HG02588 (cell line): ENCODE data around the gene ATP6V1A.

Experiments used
- ATAC-seq: cut with Tn5 transposase; IDR thresholded peaks from one replicate; pipeline ENCODE4 v1.9.1; 2021; ENCODE audit warnings: mild to moderate bottlenecking, moderate library complexity; ENCODE audit not compliant: unreplicated experiment

ATP6V1A gene

DNA sequence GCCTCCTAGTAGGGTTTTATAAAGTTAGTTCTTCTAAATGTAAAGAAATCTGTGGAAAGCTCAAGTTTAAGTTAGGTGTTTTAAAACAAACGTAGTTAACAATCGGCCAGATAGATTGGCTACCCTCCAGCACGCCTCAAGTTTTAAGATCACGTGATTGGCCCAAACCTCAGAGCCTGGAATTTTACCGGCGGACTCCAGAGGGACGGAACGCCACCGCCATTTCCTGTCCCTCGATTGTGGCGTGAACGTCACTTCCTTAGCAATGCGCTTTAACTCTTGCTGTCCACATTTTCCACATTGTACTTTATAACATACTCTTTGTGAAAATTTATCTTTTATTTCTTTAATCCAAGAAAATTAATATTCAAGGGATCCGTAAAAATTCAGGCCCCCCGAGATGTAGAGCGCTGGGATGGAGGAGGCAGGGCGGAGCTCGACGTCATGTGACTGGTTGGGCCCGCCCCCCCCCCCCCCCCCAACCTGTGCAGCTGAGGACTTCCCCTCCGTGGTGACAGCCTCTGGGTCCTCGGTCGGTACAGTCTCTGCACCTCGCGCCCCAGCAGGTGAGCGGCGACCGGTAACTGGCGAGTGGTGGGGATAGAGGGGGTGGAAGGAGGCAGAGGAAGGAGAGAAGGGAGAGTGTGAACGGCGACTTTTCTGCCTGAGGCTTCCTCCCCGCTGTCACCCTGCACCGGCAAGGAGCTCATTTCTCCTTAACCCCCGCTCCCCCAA is at the start of gene ATP6V1A:
TSS of gene ATP6V1A (plus strand) at position 488 of the 735 bp plus-strand sequence. CDS start 31,719 bp downstream, outside the sequence.
- ATAC-seq, result peak; percentile 34

DNA sequence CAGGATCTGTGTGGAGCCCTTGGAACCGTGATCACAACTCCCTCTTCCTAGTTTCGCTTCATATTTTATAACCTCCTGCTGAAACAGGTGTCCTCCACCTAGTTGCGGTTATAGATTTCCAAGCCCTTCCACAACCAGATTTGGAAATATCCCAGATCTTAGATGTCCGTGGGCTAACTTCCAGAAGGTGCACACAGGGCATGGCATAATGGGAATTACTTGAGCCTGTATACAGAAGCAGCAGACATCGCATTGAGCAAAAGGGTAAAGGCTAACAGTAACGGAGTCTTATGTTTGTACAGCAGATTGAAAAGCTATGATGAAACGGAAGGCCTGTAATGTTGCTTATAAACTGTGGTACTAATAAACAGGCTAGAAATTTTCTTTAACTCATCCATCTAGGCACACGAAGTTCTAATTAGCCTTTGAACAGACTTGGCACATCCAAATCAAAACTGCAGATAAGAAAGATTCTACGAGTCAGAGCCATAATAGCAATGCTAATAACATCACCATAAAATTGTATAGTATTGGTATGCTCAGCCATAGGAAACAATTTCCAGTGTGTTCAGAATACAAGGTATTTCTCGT is 49.2 kb upstream of the ATP6V1A start:
- ATAC-seq, result no peak

DNA sequence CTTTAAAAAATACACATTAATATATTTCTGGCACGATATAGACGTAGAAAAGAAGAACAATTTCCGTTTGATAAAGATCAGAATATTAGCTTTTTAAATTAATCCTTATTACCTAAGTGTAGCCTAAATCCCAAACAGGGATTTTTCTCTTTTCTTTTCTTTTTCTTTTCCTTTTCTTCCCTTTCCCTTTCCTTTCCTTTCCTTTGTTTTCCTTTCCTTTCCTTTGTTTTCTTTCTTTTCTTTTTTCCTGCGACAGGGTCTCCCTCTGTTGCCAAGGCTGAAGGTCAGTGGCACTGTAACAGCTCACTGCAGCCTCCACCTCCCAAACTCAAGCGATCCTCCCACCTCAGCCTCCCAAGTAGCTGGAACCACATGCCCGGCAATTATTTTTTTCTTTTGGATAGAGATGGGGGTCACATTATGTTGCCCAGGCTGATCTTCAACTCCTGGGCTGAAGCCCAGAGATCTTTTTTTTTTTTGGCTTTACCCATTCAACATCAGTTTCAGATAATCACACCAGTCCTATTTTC is 48.6 kb upstream of the ATP6V1A start:
- no peak for ATAC-seq

DNA sequence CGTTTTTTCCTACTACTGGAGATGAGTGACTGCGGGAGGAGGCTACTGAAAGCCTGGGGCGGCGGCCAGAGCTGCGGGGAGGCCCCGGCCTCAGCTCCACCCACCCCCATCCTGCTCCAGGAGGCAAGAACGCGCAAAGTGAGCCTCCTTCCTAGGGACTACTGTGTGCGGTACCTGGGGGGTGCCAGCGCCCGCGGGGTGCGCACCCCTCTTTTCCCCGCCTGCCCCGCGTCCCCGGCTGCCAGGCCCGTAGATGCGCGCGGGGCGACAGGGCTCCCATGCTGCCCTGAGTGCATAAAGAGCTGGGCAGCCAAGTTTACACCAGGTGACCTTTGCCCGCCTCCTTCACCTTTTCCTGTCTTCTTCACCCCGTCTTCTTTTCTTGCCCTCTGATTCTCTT is 47.9 kb upstream of the ATP6V1A start:
- no peak for ATAC-seq

DNA sequence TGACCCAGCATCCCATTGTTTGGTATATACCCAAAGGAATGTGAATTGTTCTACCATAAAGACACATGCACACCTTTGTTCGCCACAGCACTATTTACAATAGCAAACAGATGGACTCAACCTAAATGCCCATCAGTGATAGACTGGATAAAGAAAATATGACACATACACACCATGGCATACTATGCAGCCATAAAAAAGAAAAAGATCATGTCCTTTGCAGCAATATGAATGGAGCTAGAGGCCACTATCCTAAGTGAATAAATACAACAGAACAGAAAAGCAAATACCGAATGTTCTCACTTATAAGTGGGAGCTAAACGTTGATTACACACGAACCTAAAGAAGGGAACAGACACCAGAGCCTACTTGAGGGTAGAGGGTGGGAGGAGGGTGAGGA is 39.0 kb upstream of the ATP6V1A start:
- ATAC-seq, result no peak

DNA sequence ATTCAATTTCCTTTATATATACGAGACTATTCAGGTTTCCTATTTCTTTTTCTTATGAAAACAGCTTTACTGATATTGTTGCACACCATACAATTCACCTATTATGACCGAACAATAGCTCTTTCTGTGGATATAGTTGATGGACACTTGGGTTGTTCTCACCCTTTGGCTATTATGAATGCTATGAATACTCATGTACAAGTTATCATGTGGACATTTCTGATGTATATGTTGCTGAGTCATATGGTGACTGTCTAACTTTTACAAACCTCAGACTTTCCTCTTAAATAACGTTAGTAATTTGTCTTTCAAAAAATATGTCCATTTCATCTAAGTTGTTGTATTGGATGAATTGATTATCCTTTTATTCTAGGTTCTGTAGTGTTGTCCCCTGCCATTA is 34.7 kb upstream of the ATP6V1A start:
- ATAC-seq, result no peak

DNA sequence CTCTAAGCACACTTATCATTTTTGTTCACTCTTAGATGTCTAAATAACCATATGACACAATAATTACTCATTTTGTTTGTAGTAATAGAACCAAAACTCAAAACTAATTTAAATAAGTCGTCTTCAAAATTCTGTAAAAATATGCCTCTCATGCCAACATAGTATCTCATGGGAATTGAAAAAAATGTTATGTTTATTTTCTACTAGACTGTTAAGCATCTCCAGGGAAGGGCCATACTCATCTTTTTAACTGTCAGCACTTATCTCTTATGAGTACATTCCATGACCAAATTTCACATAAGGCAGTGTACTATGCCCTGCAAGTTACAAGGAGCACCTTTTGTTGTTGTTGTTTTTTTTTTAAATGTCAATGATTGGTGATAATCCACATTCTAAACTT is 32.1 kb upstream of the ATP6V1A start:
- no peak for ATAC-seq

DNA sequence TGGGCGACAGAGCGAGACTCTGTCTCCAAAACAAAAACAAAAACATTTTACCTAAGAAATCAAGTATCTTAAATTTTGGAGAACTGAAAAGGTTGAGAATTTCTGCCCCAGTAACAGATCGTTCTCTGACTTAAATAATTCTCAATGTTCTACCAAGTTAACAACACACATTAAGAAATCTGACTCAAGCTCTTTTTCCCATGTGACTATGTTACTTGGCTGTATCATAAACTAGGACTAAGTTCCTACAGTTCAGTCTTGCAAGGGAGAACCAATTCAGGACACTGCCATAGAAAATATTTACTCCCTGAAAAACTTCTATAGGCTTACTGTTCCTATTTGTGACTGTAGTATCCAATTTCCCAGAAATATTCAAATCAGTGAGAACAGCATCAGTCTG is 29.5 kb upstream of the ATP6V1A start:
- ATAC-seq, result no peak

DNA sequence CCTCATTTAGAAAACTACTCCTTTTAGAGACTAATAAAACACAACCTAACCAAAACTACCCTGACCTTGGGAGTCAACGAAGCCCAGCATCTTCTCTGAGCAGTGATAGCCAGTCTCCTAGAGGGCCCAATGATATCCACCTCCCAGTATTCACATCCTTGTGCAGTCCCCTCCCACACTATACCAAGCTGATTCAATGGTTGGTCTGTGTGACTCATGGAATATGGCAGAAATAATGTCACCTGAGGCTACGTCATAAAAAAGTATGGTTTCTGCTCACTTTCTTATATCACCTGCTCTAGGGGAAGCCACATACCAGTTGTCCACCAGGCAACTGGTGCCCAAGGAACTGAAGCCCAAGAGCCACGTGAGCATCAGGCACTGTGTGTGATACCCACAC is 29.0 kb upstream of the ATP6V1A start:
- no peak for ATAC-seq

DNA sequence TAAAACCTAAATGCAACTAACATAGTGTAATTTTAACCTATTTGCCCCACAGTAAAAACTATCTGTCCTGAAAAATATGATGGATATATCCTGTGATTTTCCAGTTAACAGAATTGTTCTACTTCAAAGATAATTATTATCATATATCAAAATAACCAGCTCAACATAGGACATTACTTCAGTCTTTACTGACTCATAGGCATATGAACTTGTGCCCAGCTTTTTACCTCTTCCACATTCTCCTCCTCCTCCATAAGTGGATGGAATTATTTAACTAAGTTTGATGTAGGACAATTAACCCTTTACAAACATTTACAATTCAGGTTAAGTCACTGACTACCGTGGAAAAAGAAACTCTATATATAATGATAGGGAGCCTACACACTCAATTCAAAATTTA is 27.5 kb upstream of the ATP6V1A start:
- no peak for ATAC-seq

DNA sequence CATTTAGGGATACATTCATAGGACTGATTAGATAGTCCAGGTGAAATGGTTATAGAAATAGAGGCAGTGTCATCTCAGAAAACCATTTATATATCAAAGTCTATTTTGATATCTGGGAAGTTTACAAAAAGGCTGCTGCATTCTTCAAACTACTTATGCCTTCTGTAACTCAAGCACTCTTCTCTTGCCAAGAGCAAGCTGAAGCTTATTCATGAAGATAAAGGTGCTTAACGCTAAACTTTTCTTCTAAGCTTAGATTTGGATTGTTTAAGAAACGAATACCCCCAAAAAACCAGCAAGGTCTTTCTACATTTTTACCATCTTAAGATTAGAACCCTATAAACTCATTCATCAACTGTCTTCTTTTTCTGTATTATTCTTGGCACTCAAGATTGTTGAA is 27.1 kb upstream of the ATP6V1A start:
- no peak for ATAC-seq

DNA sequence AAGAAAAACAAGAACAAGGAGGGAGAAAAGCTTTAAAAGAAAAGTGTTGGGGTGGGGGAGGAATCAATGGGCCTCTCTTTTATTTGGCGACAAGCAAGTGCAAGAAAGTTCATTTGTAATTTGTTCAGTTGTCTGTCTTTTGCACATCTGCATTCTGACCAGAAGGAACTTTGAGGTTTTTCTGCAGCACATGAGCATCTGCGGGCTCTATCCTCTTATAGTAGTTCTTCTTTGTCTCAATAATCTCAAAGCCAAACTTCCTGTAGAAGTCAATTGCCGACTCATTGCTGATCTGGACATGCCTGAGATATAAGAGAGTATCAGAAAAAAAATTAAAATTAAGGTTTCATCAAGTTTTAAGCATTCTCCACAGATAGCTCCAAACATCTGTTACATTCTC is 25.2 kb upstream of the ATP6V1A start:
- no peak for ATAC-seq

DNA sequence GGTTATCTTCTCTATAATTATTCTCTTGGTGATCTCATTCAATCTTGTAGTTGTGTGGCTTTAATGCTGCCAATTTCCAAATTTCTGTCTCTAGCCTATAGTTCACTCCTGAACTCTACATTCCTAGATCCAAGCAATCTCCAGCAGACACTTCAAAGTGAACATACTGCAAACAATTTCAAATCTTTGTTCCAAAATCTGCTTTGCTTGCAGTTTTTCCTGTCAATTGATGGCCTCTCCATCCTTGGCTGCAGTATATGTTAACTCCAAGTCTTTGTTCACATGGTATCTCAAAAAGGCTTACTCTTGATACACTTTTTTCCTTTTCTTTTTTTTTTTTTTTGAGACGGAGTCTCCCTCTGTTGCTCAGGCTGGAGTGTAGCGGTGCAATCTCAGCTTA is 18.2 kb upstream of the ATP6V1A start:
- no peak for ATAC-seq

DNA sequence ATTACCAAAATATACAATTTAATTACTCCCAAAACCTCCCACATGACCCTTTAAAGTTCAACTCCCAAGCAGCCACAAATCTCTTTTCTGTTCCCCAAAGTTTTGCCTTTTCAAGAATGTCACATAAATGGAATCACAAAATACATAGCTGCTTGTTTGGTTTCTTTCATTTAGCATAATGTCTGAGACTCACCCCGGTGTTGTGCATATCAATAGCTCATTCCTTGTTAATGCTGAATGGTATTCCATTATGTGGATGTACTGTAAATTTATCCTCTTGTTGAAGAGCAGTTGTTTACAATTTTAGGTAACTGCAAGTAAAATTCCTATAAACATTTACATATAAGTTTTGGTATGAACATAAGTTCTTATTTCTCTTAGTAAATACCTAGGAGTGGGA is 16.3 kb upstream of the ATP6V1A start:
- no peak for ATAC-seq

DNA sequence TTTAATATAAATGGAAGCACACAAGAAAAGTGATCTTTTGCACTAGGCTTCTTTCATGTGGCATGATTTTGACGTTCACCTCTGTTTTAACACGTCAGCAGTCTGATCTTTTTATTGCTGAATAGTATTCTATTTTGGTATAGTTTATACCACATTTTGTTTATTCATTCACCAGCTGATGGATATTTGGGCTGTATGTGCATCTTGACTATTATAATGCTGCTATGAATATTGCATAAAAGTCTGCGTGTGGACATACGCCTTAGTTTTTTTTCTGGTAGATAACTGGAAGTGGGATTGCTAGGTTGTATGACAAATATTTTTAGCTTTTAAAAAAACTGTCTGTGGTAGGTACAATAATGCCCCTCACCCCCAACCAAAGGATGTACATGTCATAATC is 15.1 kb upstream of the ATP6V1A start:
- no peak for ATAC-seq

DNA sequence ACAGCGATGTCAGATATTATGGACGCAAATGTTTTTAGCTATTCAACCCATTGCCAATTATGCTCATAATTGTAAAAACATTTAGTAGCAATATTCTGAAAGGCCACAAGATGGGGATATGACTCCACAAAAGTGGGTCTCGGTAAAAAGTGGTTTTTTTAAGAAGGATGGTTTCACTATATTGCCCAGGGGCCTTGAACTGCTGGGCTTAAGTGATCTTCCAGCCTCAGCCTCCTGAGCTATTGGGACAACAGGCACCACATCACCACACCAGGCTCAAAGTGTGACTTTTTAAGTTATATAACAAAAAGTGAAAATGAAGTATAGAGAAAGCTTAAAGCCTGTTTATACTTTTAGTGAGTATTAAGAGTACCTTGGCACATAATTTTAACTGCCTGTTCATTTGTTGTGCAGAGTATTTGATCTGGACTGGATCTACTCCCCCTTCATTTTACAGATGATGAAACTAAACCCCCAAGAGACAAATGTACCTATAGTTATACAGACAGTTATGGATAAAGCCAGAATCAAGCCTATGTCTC is 10.2 kb upstream of the ATP6V1A start:
- ATAC-seq, result peak; percentile 70

DNA sequence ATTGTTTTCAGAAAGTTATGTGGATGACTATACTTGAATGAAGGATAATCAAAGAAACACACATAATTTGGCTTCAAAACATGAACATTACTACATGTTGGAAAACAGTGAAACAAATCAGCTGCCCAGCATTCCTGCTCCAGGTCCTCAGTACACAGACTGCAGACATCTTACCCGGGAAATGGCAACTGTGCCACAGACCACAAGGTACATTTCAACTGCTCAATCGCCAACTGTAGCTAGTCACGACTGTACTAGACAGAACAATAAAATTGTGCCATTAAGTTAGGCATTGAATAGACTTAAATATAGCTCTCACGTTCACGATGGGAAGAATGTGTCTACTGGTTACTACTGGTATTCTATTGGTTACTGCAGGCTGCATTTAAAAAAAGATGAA is 5.7 kb upstream of the ATP6V1A start:
- ATAC-seq, result no peak

DNA sequence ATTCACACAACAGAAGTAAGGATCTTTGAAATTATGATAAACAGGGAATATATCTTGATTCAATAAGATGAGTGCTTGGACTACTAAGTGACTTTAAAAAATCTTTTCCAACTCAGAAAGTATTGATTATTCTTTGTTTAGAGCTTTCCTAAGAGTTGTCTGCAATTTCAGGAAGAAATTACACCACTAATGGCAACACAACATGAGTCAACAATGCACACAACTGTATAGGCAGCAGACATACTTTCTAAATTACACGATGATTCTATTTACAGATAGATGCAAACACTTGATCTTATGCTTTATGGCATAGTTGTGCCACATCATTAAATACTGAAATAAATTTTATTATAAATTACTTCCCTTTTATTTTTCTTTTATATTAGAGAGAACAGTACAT is 5.2 kb upstream of the ATP6V1A start:
- no peak for ATAC-seq

DNA sequence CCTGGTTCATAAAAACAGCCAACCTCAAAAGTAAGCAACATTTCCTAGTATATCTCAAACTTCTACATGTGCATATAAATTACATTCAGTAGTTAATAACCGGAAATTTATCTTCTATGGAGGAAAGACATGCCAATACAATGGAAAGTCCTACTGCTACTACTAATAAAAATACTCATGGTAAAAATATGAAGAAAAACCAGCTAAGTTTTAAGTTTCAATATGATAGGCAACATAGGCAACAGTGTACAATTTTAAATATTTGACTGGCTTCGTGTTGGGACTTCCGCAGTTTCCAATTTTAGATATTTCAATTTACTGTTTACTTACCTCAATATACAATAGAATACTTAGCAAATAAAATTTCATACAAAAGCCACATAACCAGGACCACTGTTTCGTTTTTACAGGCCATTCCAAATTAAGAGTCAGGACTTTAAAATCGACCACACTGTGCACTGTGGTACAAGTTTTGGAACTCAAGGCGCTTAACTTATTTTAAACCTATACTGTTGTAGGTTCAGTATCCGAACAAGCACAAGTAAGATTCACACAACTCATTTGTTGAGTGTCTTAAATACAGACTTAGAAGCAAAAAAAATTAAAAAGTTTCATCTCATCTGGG is 3.7 kb upstream of the ATP6V1A start:
- no peak for ATAC-seq

DNA sequence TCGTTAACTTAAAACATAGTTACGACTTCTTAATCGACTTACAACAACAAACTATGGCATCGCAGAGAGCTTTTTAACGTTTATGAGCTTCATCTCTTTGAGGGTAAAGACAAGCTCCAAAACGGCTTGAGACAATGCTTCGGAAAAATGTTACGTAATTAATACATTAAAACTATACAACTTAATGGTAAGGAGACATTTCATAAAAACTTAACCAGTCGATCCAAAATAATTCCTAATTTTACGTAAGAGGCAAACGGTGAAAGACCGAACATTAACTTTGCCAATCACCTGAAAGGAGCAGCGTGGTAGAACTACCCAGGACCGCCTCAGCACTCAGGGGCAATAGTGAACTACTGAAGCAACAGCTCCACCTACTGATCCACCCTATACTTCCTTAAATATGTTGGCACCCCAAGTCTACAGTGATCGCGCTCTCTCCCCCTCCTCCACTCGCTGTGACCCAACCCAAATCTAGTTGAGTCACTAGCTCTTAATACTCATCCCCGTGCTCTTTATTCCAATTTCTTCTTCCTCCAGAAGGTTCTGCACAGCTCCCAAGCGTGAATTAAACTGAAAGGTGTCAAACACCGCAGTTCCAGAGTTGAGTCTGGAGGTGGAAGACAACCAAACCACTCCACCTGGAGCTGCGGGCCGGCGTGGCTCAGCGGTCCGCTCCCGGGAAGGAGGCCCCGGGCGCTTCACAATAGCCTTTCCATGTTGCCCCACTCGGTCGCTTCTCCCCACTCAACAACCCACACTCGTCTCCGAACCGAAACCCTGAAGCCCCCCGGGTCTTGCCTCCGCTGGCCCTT is 1.7 kb upstream of the ATP6V1A start:
- peak; percentile 50 for ATAC-seq
